SK-N-DZ (cell line): Measurements from ENCODE around the gene ALCAM.

Experiments used
- DNase-seq: peaks from one replicate; pipeline ENCODE4 v3.0.0-alpha.2; 2015; ENCODE audit warnings: low spot score

Gene ALCAM

GRCh38 chr3:105490045-105490444, 123.3 kb downstream of the ALCAM start:
- no peak for DNase-seq

- peak; percentile 68 for DNase-seq
Measured at GRCh38 chr3:105493305-105493892, 126.7 kb downstream of the ALCAM start.

- no peak for DNase-seq
Measured at GRCh38 chr3:105495021-105495420, 128.3 kb downstream of the ALCAM start.

DNA sequence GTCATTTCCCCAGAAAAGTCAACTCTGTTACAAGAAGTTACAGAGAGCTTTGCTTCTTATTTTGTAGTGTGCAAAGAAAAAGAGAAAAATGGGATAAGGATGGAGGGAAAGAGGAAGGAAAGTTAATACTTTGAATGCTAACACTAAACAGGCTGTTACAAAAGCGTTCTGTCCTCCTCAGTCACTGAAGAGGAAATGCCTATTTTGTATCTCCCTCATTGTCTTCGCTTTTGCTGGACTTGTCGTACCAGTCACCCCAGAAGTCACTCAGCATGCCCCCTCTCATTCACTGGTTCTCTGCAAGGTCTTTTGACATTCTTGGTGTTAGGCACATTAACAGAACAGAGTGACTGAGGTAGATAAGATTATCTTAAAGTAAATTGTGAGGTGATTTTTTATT, 129.6 kb downstream of the ALCAM start:
- no peak for DNase-seq

DNA sequence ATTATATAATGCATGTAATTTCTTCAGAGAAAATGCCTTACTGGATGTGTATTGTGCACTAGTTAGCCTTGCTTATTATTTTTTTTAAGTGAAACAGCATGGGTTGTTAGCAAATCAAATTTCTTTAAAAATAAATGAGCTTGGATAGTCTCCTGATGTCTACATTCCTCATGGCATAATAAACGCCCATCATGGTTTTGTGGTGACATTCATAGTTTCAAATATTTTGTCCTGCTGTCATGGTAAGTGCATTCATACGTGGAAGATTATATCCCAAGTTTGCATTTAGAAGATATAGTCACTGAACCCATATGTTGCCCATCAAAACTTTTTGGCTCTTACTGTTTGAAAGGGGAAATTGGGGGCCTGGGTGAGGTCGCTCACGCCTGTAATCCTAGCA, 130.7 kb downstream of the ALCAM start:
- DNase-seq, result no peak

DNA sequence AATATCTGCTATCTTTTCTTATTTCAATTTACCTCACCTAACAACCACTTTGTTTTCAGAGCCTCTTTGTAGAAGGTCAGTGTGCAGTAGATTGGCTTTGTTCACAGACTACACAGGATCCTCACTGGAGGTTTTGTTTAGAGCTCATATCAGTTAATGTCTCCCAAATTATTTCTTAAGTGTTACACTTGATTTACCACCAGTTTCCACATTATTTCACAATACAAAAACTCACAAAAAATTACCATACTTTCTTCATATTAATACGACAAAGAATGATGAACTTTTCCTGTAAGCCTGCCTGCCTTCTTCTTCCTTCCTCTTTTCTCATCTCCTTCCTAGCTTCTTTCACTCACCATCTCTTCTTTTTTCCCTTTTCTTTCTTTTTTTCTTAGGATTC, 133.3 kb downstream of the ALCAM start:
- no peak for DNase-seq

DNA sequence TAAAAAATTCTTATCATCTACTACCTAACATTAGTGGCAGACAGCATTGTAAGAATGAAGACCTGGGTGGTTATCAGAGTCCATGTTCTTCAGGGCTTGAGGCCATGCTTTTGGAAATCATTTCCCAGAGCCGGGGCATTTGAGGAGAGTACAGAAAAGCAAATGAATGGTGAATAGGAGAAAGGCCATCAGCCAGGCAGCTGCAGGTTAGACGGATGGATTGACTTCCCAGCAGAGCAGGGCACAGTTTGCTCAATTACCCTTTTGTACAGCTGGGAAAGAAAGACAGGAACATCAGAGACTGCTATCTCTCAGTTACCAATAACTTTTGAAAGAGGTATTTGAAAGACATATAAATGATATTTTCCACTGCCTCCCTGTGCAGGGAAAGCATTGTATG, 135.6 kb downstream of the ALCAM start:
- DNase-seq, result no peak

GRCh38 chr3:105503191-105503593, 136.5 kb downstream of the ALCAM start:
- DNase-seq, result no peak

DNA sequence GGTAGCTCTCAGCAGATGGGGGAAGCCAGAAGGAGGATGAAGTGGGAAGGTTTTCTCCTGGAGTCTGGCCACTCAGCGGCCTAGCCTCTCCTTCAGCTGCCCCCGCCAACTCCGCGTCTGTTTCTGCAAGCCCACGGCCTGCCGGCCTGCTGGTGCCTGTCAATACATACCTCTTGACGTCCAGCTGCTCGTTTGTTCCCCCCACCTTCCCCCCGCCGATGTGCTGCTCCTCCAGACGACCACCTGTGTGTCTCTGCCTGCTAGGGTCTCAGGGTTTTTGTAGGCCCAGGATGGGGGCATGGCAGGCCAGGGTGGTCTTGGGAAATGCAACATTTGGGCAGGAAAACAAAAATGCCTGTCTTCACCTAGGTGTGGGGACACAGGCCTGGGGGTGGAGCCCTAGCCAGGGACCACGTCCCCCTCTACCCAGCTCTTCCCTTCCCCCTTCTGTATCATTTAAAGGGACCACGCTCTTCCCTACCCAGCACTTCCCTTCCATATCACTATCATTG, 137.8 kb downstream of the ALCAM start:
- peak; percentile 91 for DNase-seq

DNA sequence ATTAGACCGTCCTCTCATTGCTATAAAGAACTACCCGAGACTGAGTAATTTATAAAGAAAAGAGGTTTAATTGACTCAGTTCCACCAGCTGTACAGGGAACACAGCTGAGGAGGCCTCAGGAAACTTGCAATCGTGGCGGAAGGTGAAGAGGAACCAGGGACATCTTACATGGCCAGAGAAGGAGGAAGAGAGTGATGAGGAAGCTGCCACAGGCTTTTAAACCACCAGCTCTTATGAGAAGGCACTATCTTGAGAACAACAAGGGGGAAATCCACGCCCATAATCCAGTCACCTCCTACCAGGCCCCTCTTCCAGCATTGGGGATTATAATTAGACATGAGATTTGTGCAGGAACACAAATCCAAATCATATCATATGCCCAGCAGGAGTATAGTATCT, 138.5 kb downstream of the ALCAM start:
- DNase-seq, result peak; percentile 80

GRCh38 chr3:105511031-105511430, 144.3 kb downstream of the ALCAM start:
- DNase-seq, result no peak

GRCh38 chr3:105512061-105512460, 145.4 kb downstream of the ALCAM start:
- DNase-seq, result no peak

DNA sequence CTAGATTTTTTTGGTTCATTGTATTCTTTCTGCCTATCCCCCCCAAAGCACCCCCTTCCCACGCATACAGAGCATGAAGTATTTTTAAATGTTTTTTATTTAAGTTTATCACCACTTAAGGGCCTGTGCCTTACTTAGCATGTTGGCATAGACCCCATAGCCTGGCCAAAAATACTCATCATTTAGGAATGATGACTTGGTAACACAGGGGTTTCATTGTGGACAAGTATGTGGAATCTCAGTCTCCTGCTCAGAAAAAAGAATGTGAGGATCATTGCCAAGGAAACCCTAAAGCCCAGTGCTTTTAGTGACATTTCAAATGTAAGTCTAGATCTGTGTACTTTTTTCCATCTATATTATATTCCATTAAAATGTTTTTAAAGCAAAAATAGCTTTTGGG, 146.3 kb downstream of the ALCAM start:
- no peak for DNase-seq

DNA sequence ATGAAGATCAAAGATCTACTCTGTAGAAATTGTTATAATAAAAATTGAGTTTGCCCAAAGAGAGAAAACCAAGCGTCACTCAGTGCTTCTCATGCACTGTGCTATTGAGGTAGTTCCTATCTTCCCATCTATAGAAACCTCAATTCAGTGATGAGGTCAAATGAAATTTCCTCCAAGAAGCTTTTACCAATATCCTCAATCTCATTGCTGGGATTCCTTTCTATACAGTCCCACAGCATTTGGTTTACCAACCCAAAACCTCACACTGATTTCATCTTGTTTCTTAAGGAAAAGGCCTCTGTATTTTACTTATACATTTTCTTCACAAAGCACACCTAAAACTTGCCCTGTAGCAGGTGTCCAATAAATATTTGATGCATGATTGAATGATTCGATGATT, 147.2 kb downstream of the ALCAM start:
- DNase-seq, result no peak

DNA sequence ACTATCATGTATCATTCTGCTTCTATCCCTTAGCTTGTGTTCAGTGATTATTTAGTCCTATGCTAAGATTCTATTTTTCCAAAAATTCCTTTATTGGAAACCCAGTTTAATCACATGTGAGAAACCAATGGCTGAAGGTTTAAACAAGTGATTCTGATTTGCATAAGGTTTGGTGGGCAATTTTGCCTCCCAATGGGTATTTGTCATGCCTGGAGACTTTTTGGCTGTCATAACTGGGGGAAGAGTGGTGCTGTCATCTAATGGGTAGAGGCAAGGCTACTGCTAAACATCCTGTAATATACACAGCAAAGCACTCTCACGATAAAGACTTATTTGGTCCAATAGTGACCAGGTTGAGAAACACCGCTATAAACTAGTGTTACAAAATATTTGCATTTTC, 148.7 kb downstream of the ALCAM start:
- no peak for DNase-seq

DNA sequence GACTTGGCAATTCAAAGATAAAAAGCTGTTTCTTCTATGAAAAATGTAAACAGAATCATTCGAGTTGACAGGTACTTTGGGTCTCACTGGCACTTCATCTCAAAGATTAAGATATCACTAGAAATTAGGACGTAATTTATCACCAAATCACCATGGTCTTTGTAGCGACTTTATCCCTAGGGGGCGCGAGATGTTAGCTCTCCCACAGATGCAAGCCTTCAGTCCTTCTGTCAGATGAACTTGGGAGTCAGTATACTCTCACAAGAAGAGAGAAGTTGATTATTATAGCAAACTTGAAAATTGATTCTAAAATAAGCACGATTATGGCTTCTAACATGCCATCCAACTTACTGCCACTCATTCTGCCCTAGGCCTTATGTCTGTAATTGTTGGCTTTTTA, 150.3 kb downstream of the ALCAM start:
- DNase-seq, result no peak

- no peak for DNase-seq
Measured at GRCh38 chr3:105518203-105518602, 151.5 kb downstream of the ALCAM start.

DNA sequence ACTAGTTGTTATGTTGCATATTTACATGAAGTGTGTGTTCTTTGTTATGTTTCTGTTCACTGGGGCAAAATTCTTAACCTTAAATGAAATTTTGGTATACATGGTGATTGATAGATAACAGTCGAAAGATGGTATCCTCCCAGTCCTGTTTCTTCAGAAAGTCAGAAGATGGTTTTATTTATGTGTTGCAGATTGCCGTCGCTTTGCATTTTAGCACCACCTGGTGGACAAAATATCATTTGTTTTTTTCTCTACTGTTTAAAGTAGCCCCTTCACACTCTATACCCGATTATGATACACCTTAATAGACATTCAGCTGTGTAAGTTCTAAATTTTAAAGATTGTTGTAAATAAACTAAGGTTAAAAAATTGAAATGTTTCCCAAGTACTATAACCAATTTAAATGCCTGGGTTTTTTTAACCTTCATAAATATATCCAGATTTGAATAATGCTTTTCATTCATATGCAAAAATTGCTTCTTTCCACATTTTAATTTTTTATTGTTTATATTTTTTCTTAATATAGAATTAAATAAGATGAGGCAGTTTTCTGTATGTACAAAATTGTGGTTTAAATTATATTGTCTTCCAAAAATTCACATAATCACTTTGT, 152.2 kb downstream of the ALCAM start:
- peak; percentile 76 for DNase-seq

- no peak for DNase-seq
Measured at GRCh38 chr3:105521770-105522169, 155.1 kb downstream of the ALCAM start.

GRCh38 chr3:105523501-105523900, 156.8 kb downstream of the ALCAM start:
- DNase-seq, result no peak

DNA sequence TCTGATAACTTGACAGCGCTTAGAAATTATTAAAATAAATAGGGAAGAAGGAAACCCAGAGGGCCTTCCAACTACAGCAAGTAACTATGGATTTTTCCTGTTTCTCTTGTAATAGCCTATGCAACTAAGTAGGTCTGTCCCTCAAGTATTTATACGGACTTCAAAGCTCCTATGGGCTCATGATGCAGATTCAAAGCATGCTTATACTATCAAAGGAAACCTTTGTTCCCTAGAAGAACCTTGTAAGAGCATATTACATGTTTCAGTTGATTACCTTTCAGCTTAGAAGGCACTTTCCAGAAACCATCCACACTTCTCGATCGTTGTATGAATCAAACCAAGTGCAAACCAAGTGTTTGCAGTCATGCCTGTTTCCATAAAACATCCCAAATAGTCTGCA, 158.8 kb downstream of the ALCAM start:
- DNase-seq, result no peak

DNA sequence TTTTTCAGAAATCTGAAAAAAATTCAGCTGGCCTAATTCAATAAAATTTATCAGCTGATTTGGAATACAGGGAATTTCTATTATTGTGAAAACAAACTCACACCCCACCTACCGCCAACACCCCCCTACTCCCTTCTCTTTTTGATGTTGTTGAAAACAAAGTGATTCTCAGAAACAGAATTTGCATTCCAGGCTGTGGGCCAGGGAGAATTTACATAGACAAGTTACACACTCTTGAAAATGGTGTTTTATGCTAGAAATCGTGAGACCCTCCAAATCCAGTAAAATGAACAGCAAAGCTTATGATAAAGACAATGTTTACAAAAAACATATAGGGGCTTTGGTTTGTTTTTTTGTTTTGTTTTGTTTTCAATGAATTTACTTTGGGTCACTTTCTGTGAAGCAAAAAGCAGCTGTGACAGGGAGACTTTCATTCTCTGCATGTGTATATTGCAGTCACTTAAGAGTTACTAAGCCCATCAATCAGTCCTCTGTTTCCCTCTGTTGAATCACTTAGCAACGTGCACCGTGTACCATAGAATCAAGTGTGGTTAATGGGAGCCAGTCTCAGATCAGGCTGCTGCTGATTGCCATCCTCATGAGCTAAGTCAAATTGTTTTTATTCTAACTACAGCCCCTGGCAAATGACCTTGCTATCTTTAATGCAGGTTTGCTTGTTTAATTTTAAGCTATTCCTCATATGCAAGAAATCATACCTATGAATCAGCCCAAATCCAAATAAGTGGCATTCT, 159.8 kb downstream of the ALCAM start:
- no peak for DNase-seq

DNA sequence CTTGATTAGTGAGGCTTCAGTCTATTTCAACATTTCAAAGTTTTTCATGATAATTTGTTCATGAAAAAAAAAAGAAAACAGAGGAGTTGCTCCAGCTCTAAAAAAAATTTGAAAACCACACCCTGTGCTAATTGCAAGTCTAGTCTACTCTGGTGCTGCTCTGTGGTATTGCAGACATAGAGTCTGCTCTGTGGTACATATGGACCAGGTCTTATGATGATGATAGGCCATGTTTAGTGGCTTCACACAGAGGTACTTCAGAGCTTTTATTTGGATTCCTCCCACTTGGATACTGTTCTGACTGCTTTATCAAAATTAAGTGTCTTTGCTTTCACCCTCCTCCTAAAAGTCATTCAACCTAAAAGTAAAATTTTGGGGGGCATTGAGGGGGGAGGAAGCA, 160.8 kb downstream of the ALCAM start:
- no peak for DNase-seq
